Activated CD8-positive, alpha-beta memory T cell treated with anti-CD3 and anti-CD28 coated beads for 48 hours (primary cell): ENCODE data around the gene ENTPD1.
"Not testable (repeated sequence)": the region's sequence is repeated elsewhere in the genome, so short reads cannot be mapped to it uniquely, and the experiment has no call there.

ENCODE experiments used
- DNase-seq, 3 experiments: peaks; one replicate each; pipeline ENCODE4 v3.0.0-alpha.2; 2020; ENCODE audit warnings: low read depth in 2 of 3, low spot score in 2 of 3

Gene ENTPD1

GRCh38 chr10:95756041-95756761 is at the start of gene ENTPD1:
Gene ENTPD1, plus strand, starts transcription at chr10:95756163. Its CDS starts 77 bp downstream, at chr10:95756240.
- no peak for DNase-seq

- DNase-seq = no peak
These were observed 49.4 kb upstream of the ENTPD1 start for GRCh38 chr10:95706573-95706972.

GRCh38 chr10:95706990-95707389 is 49.0 kb upstream of the ENTPD1 start:
- no peak for DNase-seq

- DNase-seq = no peak
These were observed 44.5 kb upstream of the ENTPD1 start for GRCh38 chr10:95711492-95711891.

- no peak for DNase-seq
These were observed 39.5 kb upstream of the ENTPD1 start for GRCh38 chr10:95716466-95716865.

- no peak for DNase-seq
These were observed 39.1 kb upstream of the ENTPD1 start for GRCh38 chr10:95716866-95717265.

GRCh38 chr10:95720745-95721144 is 35.2 kb upstream of the ENTPD1 start:
- DNase-seq = not testable (repeated sequence)

GRCh38 chr10:95722496-95722895 is 33.5 kb upstream of the ENTPD1 start:
- not testable (repeated sequence) for DNase-seq

- no peak for DNase-seq
These were observed 27.4 kb upstream of the ENTPD1 start for GRCh38 chr10:95728526-95728925.

- DNase-seq = no peak
These were observed 26.5 kb upstream of the ENTPD1 start for GRCh38 chr10:95729323-95730055.

- no peak for DNase-seq
These were observed 25.7 kb upstream of the ENTPD1 start for GRCh38 chr10:95730233-95730632.

GRCh38 chr10:95732907-95733306 is 23.1 kb upstream of the ENTPD1 start:
- not testable (repeated sequence) for DNase-seq

GRCh38 chr10:95739056-95739455 is 16.9 kb upstream of the ENTPD1 start:
- DNase-seq = no peak

- no peak for DNase-seq
These were observed 14.0 kb upstream of the ENTPD1 start for GRCh38 chr10:95741807-95742467.

GRCh38 chr10:95742485-95742884 is 13.5 kb upstream of the ENTPD1 start:
- no peak for DNase-seq

- no peak for DNase-seq
These were observed 12.9 kb upstream of the ENTPD1 start for GRCh38 chr10:95742962-95743535.

GRCh38 chr10:95745501-95745900 is 10.5 kb upstream of the ENTPD1 start:
- DNase-seq = no peak

GRCh38 chr10:95748349-95748748 is 7.6 kb upstream of the ENTPD1 start:
- DNase-seq = no peak

GRCh38 chr10:95755511-95756004 is 405 bp upstream of the ENTPD1 start:
- DNase-seq = no peak

GRCh38 chr10:95756809-95757684 is 1.1 kb downstream of the ENTPD1 start:
- no peak for DNase-seq
